Measurements from ENCODE around the gene HYCC1. TPM values are rescaled to one million over a fixed set of nuclear protein-coding genes. Genes with fewer than 3 reads are reported as not detected.

HYCC1 gene
- polyA plus RNA-seq, 3 donors = 4.7 to 12.7 (median 12.1) TPM

DNA sequence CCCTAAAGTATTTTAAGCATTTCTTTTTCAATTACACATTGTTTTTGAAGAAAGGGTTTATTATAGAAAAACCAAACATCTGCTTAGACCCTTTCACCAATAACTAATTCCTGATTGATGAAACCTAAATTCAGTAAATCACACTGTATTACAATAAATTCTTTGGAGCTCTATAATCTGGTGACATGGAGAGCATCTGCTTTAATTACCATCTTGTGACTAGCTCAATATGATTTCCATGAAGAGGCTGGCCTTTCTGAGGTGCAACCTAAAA, 9.7 kb downstream of the HYCC1 start:
- Histone ChIP-seq H3K9ac (ENCODE audit: insufficient read depth, low read length, poor library complexity, severe bottlenecking) (no peak overlapping the region), H3K4me2 (replicated peaks; ENCODE audit: extremely low read depth, low read length, poor library complexity, severe bottlenecking) (no peak overlapping the region), H3K9me3 (replicated peaks in 1 of 2; ENCODE audit: control insufficient read depth in 1 of 2, insufficient read depth in 1 of 2, low read length in 2 of 2) (no peaks in the 10 kb centered on the region), H3K36me3 (replicated peaks in 1 of 2; ENCODE audit: control insufficient read depth in 1 of 2, insufficient read depth in 2 of 2, low read length in 2 of 2) (no peaks in the 10 kb centered on the region), H2AFZ (ENCODE audit: insufficient read depth, low read depth, low read length, poor library complexity, severe bottlenecking) (no peak overlapping the region), H3K79me2 (ENCODE audit: insufficient read depth, low read length) (peaks cover 89% of the 10 kb centered on the region), H4K20me1 (ENCODE audit: insufficient read depth, low read length) (peaks cover 86% of the 10 kb centered on the region), H3K4me3 (replicated peaks in 1 of 3; ENCODE audit: low read depth in 2 of 3, low read length in 3 of 3) (no peak overlapping the region), H3K27me3 (ENCODE audit: control insufficient read depth in 2 of 2, insufficient read depth in 2 of 2, low read length in 2 of 2) (no peaks in the 10 kb centered on the region), H3K27ac (ENCODE audit: low read depth in 1 of 2, low read length in 2 of 2) (no peak overlapping the region), H3K4me1 (ENCODE audit: control insufficient read depth in 1 of 2, insufficient read depth in 2 of 2, low read length in 2 of 2) (no peaks in the 10 kb centered on the region)
- H3K27ac Mint-ChIP-seq = no peak overlapping the region
- H3K9me3 Mint-ChIP-seq = peaks cover 0 to 3% (median 0%) of the 10 kb centered on the region in 7 donors
- H3K4me3 Mint-ChIP-seq = no peak overlapping the region
- H3K36me3 Mint-ChIP-seq = no peaks in the 10 kb centered on the region
- DNase-seq = no peak
- TF ChIP-seq, protein P1, sequence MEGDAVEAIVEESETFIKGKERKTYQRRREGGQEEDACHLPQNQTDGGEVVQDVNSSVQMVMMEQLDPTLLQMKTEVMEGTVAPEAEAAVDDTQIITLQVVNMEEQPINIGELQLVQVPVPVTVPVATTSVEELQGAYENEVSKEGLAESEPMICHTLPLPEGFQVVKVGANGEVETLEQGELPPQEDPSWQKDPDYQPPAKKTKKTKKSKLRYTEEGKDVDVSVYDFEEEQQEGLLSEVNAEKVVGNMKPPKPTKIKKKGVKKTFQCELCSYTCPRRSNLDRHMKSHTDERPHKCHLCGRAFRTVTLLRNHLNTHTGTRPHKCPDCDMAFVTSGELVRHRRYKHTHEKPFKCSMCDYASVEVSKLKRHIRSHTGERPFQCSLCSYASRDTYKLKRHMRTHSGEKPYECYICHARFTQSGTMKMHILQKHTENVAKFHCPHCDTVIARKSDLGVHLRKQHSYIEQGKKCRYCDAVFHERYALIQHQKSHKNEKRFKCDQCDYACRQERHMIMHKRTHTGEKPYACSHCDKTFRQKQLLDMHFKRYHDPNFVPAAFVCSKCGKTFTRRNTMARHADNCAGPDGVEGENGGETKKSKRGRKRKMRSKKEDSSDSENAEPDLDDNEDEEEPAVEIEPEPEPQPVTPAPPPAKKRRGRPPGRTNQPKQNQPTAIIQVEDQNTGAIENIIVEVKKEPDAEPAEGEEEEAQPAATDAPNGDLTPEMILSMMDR (IDR thresholded peaks at IDR 0.05) = no peak
- intact Hi-C loops (cut with micrococcal nuclease) = no loop called here
- no peaks in the 10 kb centered on the region for H3K27me3 Mint-ChIP-seq (ENCODE audit: low read depth in 3 of 3)
- peaks cover 2% of the 10 kb centered on the region for H3K4me1 Mint-ChIP-seq

DNA sequence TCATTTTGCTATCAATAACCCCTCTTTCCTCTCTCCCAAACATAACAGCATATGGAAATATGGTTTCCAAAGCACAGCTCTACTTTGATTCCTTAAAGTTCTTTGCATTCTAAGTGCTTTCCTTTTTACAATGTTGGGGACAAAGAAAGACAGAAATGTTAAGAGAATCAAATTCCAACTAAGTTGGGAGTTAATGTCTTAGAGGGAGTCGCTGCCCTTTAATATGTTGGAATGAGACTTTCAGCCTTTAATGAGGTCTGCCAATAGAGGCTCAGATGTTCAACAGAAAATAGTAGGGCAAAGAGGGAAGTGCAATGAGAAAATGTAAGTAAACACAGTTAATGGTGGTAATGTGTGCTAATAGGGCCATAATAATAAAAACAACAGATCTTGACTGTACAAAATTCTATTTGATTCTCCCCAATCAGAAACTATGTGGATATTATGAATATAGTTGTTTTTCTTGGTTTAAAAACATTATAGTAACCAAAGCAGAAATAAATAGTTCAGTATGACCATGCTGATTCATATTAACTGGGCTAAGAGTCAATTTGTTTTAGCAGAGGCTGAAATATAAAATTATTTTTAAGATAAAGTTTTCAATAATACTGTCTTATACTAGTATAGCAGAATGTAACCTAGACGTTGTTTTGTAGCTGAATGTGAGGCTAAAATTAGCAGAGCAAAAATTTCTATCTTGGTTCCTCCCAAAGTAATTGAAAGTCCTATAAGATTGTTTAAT, 10.3 kb downstream of the HYCC1 start:
- H3K36me3 Mint-ChIP-seq = no peaks in the 10 kb centered on the region
- H3K4me3 Mint-ChIP-seq = no peak overlapping the region
- 100% methylated on average over 1 of the region's 2 CpGs for WGBS (ENCODE audit: insufficient coverage)
- Histone ChIP-seq H3K27me3 (ENCODE audit: control insufficient read depth in 2 of 2, insufficient read depth in 2 of 2, low read length in 2 of 2) (no peaks in the 10 kb centered on the region), H4K20me1 (ENCODE audit: insufficient read depth, low read length) (peaks cover 86% of the 10 kb centered on the region), H3K9me3 (replicated peaks in 1 of 2; ENCODE audit: control insufficient read depth in 1 of 2, insufficient read depth in 1 of 2, low read length in 2 of 2) (no peaks in the 10 kb centered on the region), H3K79me2 (ENCODE audit: insufficient read depth, low read length) (peaks cover 84% of the 10 kb centered on the region), H2AFZ (ENCODE audit: insufficient read depth, low read depth, low read length, poor library complexity, severe bottlenecking) (no peak overlapping the region), H3K4me2 (replicated peaks; ENCODE audit: extremely low read depth, low read length, poor library complexity, severe bottlenecking) (no peak overlapping the region), H3K4me3 (replicated peaks in 1 of 3; ENCODE audit: low read depth in 2 of 3, low read length in 3 of 3) (no peak overlapping the region), H3K4me1 (ENCODE audit: control insufficient read depth in 1 of 2, insufficient read depth in 2 of 2, low read length in 2 of 2) (no peaks in the 10 kb centered on the region), H3K9ac (ENCODE audit: insufficient read depth, low read length, poor library complexity, severe bottlenecking) (no peak overlapping the region), H3K27ac (ENCODE audit: low read depth in 1 of 2, low read length in 2 of 2) (no peak overlapping the region), H3K36me3 (replicated peaks in 1 of 2; ENCODE audit: control insufficient read depth in 1 of 2, insufficient read depth in 2 of 2, low read length in 2 of 2) (no peaks in the 10 kb centered on the region)
- DNase-seq = no peak
- intact Hi-C loops (cut with micrococcal nuclease) = no loop called here
- H3K4me1 Mint-ChIP-seq = peaks cover 3% of the 10 kb centered on the region
- TF ChIP-seq, protein P1 (IDR thresholded peaks at IDR 0.05) = no peak
- peaks cover 0 to 3% (median 0%) of the 10 kb centered on the region in 7 donors for H3K9me3 Mint-ChIP-seq
- no peaks in the 10 kb centered on the region for H3K27me3 Mint-ChIP-seq (ENCODE audit: low read depth in 3 of 3)
- H3K27ac Mint-ChIP-seq = no peak overlapping the region

All from CD14-positive monocyte (primary cell).